SK-N-SH (cell line): ENCODE data around the gene COL25A1. TPM values are rescaled to one million over a fixed set of nuclear protein-coding genes. Genes with fewer than 3 reads are reported as not detected.

Experiments
- CTCF ChIA-PET: fragments of 300-600, 350-600 bp; formaldehyde crosslinking; extraction: SDS; loops from one replicate; lab custom pipeline; 2021; lab: Yijun Ruan, JAX
- POLR2A ChIA-PET: fragments of 350-600 bp; sonication (Branson Sonifier 250); formaldehyde crosslinking; extraction: SDS; loops from one replicate; lab custom pipeline; 2020; ENCODE audit warnings: antibody characterized with exemption, inconsistent platforms; lab: Yijun Ruan, JAX
- DNase-seq: peaks from one replicate; pipeline ENCODE4 v3.0.0; 2012
- H2AFZ ChIP-seq: fragments of 200-600 bp; sonication (generic); 2 replicates; pipeline ENCODE4 v1.8.1; 2016; ENCODE audit warnings: antibody characterized with exemption, mild to moderate bottlenecking, low read depth
- H3F3A ChIP-seq: fragments of 200-600 bp; sonication (generic); replicated peaks from 2 replicates; pipeline ENCODE3; 2016; ENCODE audit warnings: antibody characterized with exemption, mild to moderate bottlenecking; ENCODE audit not compliant: insufficient read depth
- H3K27ac ChIP-seq, 2 experiments: fragments of 200-500 bp in 1 of 2; fragments of 200-600 bp in 1 of 2; sonication (Bioruptor generic) in 1 of 2; sonication (generic), shearing (Covaris generic) in 1 of 2; 2 replicates each; pipeline versions ENCODE4 v1.5.1 to v1.6.1; 2014 to 2016; ENCODE audit warnings: low read depth in 2 of 2, inconsistent platforms in 1 of 2, low read length in 1 of 2, mild to moderate bottlenecking in 1 of 2, mixed read lengths in 1 of 2
- H3K27me3 ChIP-seq: fragments of 200-600 bp; sonication (generic), shearing (Covaris generic); 2 replicates; pipeline ENCODE4 v1.6.1; 2016; ENCODE audit warnings: mixed run types; ENCODE audit not compliant: insufficient read depth
- H3K36me3 ChIP-seq, 2 experiments: fragments of 200-500 bp in 1 of 2; fragments of 200-600 bp in 1 of 2; sonication (Bioruptor generic) in 1 of 2; sonication (generic) in 1 of 2; replicated peaks in 1 of 2; 2 replicates each; pipeline versions ENCODE3 to v1.5.1; 2014 to 2016; ENCODE audit warnings: low read length in 1 of 2, mild to moderate bottlenecking in 1 of 2; ENCODE audit not compliant: insufficient read depth in 2 of 2, control insufficient read depth in 1 of 2
- H3K4me1 ChIP-seq, 2 experiments: fragments of 200-500 bp in 1 of 2; fragments of 200-600 bp in 1 of 2; sonication (Bioruptor generic) in 1 of 2; sonication (generic), shearing (Covaris generic) in 1 of 2; 2 replicates each; pipeline versions ENCODE4 v1.5.1 to v1.6.1; 2014 to 2016; ENCODE audit warnings: low read depth in 1 of 2, low read length in 1 of 2, mixed run types in 1 of 2; ENCODE audit not compliant: insufficient read depth in 2 of 2, control insufficient read depth in 1 of 2
- H3K4me2 ChIP-seq: fragments of 200-600 bp; sonication (generic), shearing (Covaris generic); 2 replicates; pipeline ENCODE4 v1.6.1; 2017; ENCODE audit warnings: mixed run types
- H3K4me3 ChIP-seq, 2 experiments: fragments of 200-500 bp in 1 of 2; fragments of 200-600 bp in 1 of 2; sonication (Bioruptor generic) in 1 of 2; sonication (generic), shearing (Covaris generic) in 1 of 2; 2 replicates each; pipeline versions ENCODE4 v1.5.1 to v1.8.1; 2014 to 2016; ENCODE audit warnings: low read depth in 2 of 2, inconsistent platforms in 1 of 2, low read length in 1 of 2, mild to moderate bottlenecking in 1 of 2, mixed read lengths in 1 of 2, moderate library complexity in 1 of 2
- H3K79me2 ChIP-seq: fragments of 200-600 bp; sonication (generic); 2 replicates; pipeline ENCODE4 v1.8.1; 2017; ENCODE audit warnings: mild to moderate bottlenecking; ENCODE audit not compliant: insufficient read depth
- H3K9ac ChIP-seq: fragments of 200-600 bp; sonication (generic); 2 replicates; pipeline ENCODE4 v1.6.1; 2017; ENCODE audit warnings: mixed run types
- H3K9me2 ChIP-seq: fragments of 200-600 bp; sonication (generic); 2 replicates; pipeline ENCODE4 v1.6.1; 2017; ENCODE audit warnings: mixed run types
- H3K9me3 ChIP-seq: fragments of 200-600 bp; sonication (generic); 2 replicates; pipeline ENCODE4 v1.6.1; 2017; ENCODE audit warnings: mixed run types, mild to moderate bottlenecking, moderate library complexity
- H4K20me1 ChIP-seq: fragments of 200-600 bp; sonication (generic); 2 replicates; pipeline ENCODE4 v1.6.1; 2017; ENCODE audit warnings: mild to moderate bottlenecking, mixed run types; ENCODE audit not compliant: insufficient read depth
- CHD2 ChIP-seq: fragments of 150-350 bp; IDR thresholded peaks from 2 replicates; pipeline ENCODE4 v1.6.1; 2018; ENCODE audit warnings: low read length; ENCODE audit not compliant: partially characterized antibody
- FOSL2 ChIP-seq: IDR thresholded peaks from 2 replicates; pipeline ENCODE4 v1.4.0; 2012; ENCODE audit warnings: low read depth, mild to moderate bottlenecking, moderate library complexity, borderline replicate concordance
- FOXM1 ChIP-seq: IDR thresholded peaks from 2 replicates; pipeline ENCODE4 v1.4.0; 2012; ENCODE audit warnings: low read depth, mild to moderate bottlenecking
- GABPA ChIP-seq: IDR thresholded peaks from 2 replicates; pipeline ENCODE4 v1.4.0; 2012; ENCODE audit warnings: low read depth, mild to moderate bottlenecking
- JUND ChIP-seq: IDR thresholded peaks from 2 replicates; pipeline ENCODE4 v1.4.0; 2012
- MAX ChIP-seq: IDR thresholded peaks from 2 replicates; pipeline ENCODE4 v1.4.0; 2012; ENCODE audit warnings: low read depth
- MXI1 ChIP-seq: IDR thresholded peaks from 2 replicates; pipeline ENCODE4 v1.6.1; 2012; ENCODE audit warnings: mild to moderate bottlenecking, low read depth, low read length, improper control_type of control experiment
- NFIC ChIP-seq: IDR thresholded peaks from 2 replicates; pipeline ENCODE4 v1.4.0; 2012; ENCODE audit warnings: borderline replicate concordance
- NRF1 ChIP-seq: IDR thresholded peaks from 2 replicates; pipeline ENCODE4 v1.6.1; 2012; ENCODE audit warnings: low read depth, mild to moderate bottlenecking, low read length
- POLR2AphosphoS5 ChIP-seq: IDR thresholded peaks from 2 replicates; pipeline ENCODE4 v1.6.1; 2012; ENCODE audit warnings: low read depth, low read length
- RAD21 ChIP-seq: IDR thresholded peaks from 2 replicates; pipeline ENCODE4 v1.6.1; 2012; ENCODE audit warnings: mild to moderate bottlenecking, low read length
- RCOR1 ChIP-seq: fragments of 150-350 bp; IDR thresholded peaks from 2 replicates; pipeline ENCODE4 v1.6.1; 2017; ENCODE audit warnings: antibody characterized with exemption, low read length
- REST ChIP-seq: IDR thresholded peaks from 2 replicates; pipeline ENCODE4 v1.6.1; 2012; ENCODE audit warnings: mild to moderate bottlenecking, low read depth, low read length, moderate library complexity
- SIN3A ChIP-seq: IDR thresholded peaks from 2 replicates; pipeline ENCODE4 v1.6.1; 2012; ENCODE audit warnings: low read depth, mild to moderate bottlenecking, low read length, moderate library complexity, borderline replicate concordance
- TAF1 ChIP-seq: IDR thresholded peaks from 2 replicates; pipeline ENCODE4 v1.6.1; 2012; ENCODE audit warnings: low read depth, mild to moderate bottlenecking, low read length, moderate library complexity, borderline replicate concordance
- TCF12 ChIP-seq: IDR thresholded peaks from 2 replicates; pipeline ENCODE4 v1.4.0; 2012
- USF2 ChIP-seq: fragments of 150-350 bp; IDR thresholded peaks from 2 replicates; pipeline ENCODE4 v1.6.1; 2017; ENCODE audit warnings: antibody characterized with exemption, low read length, low read depth, borderline replicate concordance
- YY1 ChIP-seq: IDR thresholded peaks from 2 replicates; pipeline ENCODE4 v1.4.0; 2012; ENCODE audit warnings: low read depth, mild to moderate bottlenecking
- WGBS: methylation state at CpG from one replicate; pipeline ENCODE4 v1.1.6; 2017; ENCODE audit warnings: low lambda C conversion rate; 5-methylcytosine and 5-hydroxymethylcytosine counted together
- polyA plus RNA-seq, 3 experiments: library from polyadenylated mRNA; depleted of rRNA; stranded (reverse); fragments of >200 nt; gene quantifications; 2 replicates each; pipeline ENCODE4 v1.2.3, GENCODE V29; 2012

COL25A1 gene
- polyA plus RNA-seq, 1 of the 3 experiments (the other 2 are of a cell fraction), result not detected

GRCh38 chr4:108940634-108941033, 361.8 kb downstream of the COL25A1 start:
- Histone ChIP-seq H3F3A (no peaks in the 10 kb centered on the region), H3K27me3 (no peaks in the 10 kb centered on the region; the same call in 1 of the 2 replicates), H3K9me2 (no peaks in the 10 kb centered on the region), H3K4me1 (no peaks in the 10 kb centered on the region), H2AFZ (no peak overlapping the region), H3K27ac (no peak overlapping the region), H3K79me2 (no peaks in the 10 kb centered on the region), H3K9me3 (no peaks in the 10 kb centered on the region), H3K4me2 (no peak overlapping the region), H3K4me3 (no peak overlapping the region), H3K36me3 (no peaks in the 10 kb centered on the region), H3K9ac (no peak overlapping the region), H4K20me1 (no peaks in the 10 kb centered on the region)
- DNase-seq, result no peak
- POLR2A ChIA-PET, result no interaction called here
- 6% methylated on average over 1 of the region's 1 CpG for WGBS
- TF ChIP-seq NFIC (no peak), RCOR1 (no peak), RAD21 (no peak), USF2 (no peak), GABPA (no peak), YY1 (no peak), POLR2AphosphoS5 (no peak), NRF1 (no peak), FOSL2 (no peak), REST (no peak), JUND (no peak), FOXM1 (no peak), MAX (no peak), TCF12 (no peak), CHD2 (no peak)
- CTCF ChIA-PET, result interaction anchor here (0.6 kb wide), 1 partner anchor 22 kb away, joined by 3 read pairs; no protein-coding TSS in a partner anchor

- Histone ChIP-seq H3K79me2 (no peaks in the 10 kb centered on the region), H3K9me3 (no peaks in the 10 kb centered on the region), H3F3A (no peaks in the 10 kb centered on the region), H4K20me1 (no peaks in the 10 kb centered on the region), H3K4me3 (no peak overlapping the region), H3K9me2 (no peaks in the 10 kb centered on the region), H3K27ac (no peak overlapping the region), H3K36me3 (no peaks in the 10 kb centered on the region), H3K4me1 (no peaks in the 10 kb centered on the region), H3K9ac (no peak overlapping the region), H3K4me2 (no peak overlapping the region), H3K27me3 (no peaks in the 10 kb centered on the region; the same call in 1 of the 2 replicates), H2AFZ (no peak overlapping the region)
- POLR2A ChIA-PET, result no interaction called here
- no peak for DNase-seq
- WGBS, result 42% methylated on average over 5 of the region's 5 CpGs
- CTCF ChIA-PET, result no interaction called here
- TF ChIP-seq CHD2, result no peak
- TF ChIP-seq FOXM1, result no peak
- no peak for TF ChIP-seq SIN3A
- no peak for TF ChIP-seq REST
- TF ChIP-seq MXI1, result no peak
- no peak for TF ChIP-seq TAF1
- no peak for TF ChIP-seq USF2
- no peak for TF ChIP-seq POLR2AphosphoS5
- no peak for TF ChIP-seq NRF1
Observed at GRCh38 chr4:108940149-108940548, 362.3 kb downstream of the COL25A1 start.
